HUES64 (cell line): Measurements from ENCODE around the gene SOD3.

Experiments
- H3K27ac ChIP-seq: 2 replicates; pipeline ENCODE4 v1.7.0; 2013; ENCODE audit warnings: low read depth, low read length, inconsistent platforms
- H3K27me3 ChIP-seq: 2 replicates; pipeline ENCODE4 v1.6.1; 2013; ENCODE audit warnings: mild to moderate bottlenecking, low read length; ENCODE audit not compliant: insufficient read depth
- H3K36me3 ChIP-seq: 2 replicates; pipeline ENCODE4 v1.6.1; 2013; ENCODE audit warnings: mild to moderate bottlenecking, low read length; ENCODE audit not compliant: insufficient read depth
- H3K4me1 ChIP-seq: 2 replicates; pipeline ENCODE4 v1.6.1; 2013; ENCODE audit warnings: mild to moderate bottlenecking, low read length, moderate library complexity; ENCODE audit not compliant: insufficient read depth
- H3K4me3 ChIP-seq: 2 replicates; pipeline ENCODE4 v1.5.1; 2013; ENCODE audit warnings: mild to moderate bottlenecking, low read length, moderate library complexity
- H3K9ac ChIP-seq: 2 replicates; pipeline ENCODE4 v1.6.1; 2013; ENCODE audit warnings: mild to moderate bottlenecking, low read depth, low read length
- H3K9me3 ChIP-seq: 2 replicates; pipeline ENCODE4 v1.6.1; 2013; ENCODE audit warnings: low read depth, low read length; ENCODE audit not compliant: insufficient read depth
- WGBS: fragments of 150-250, 120-280 bp; methylation state at CpG from one replicate; pipeline ENCODE4 v1.1.7; 2013; ENCODE audit warnings: missing lambda C conversion rate; 5-methylcytosine and 5-hydroxymethylcytosine counted together

The SOD3 gene

DNA sequence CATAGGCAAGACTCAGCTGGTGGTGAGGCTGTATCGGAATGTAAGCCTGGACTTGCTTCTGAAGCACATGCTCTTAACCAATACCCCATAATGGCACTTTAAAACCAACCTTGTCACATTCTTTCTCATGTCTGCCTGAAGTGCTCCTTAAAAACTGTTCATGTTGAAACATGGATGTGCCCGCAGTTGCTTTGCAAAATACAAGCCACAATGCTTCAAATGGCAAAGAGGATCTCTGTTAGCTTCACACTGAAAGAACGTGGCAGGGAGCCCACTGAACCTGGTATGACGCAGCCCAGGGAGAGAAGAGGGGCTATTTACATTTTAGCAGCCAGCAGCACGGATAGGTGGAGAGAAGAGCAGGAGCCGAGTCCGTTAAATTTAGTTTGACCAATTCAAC lies 29.3 kb downstream of the SOD3 start:
- Histone ChIP-seq H3K4me3 (no peak overlapping the region), H3K27ac (no peak overlapping the region), H3K9me3 (no peaks in the 10 kb centered on the region), H3K4me1 (no peaks in the 10 kb centered on the region), H3K9ac (no peak overlapping the region), H3K27me3 (no peaks in the 10 kb centered on the region), H3K36me3 (no peaks in the 10 kb centered on the region)
- WGBS: 92% methylated on average over 7 of the region's 7 CpGs

- Histone ChIP-seq H3K4me1 (no peaks in the 10 kb centered on the region), H3K9ac (no peak overlapping the region), H3K27me3 (no peaks in the 10 kb centered on the region), H3K9me3 (no peaks in the 10 kb centered on the region), H3K4me3 (no peak overlapping the region), H3K36me3 (no peaks in the 10 kb centered on the region), H3K27ac (no peak overlapping the region)
- WGBS: 97% methylated on average over 2 of the region's 3 CpGs
Measured at GRCh38 chr4:24831637-24832036, 36.3 kb downstream of the SOD3 start.

GRCh38 chr4:24835696-24836095 lies 40.3 kb downstream of the SOD3 start:
- no peaks in the 10 kb centered on the region for H3K36me3 ChIP-seq
- H3K27me3 ChIP-seq: no peaks in the 10 kb centered on the region
- no peak overlapping the region for H3K9ac ChIP-seq
- H3K4me3 ChIP-seq: no peak overlapping the region
- H3K9me3 ChIP-seq: no peaks in the 10 kb centered on the region
- 97% methylated on average over 4 of the region's 4 CpGs for WGBS
- H3K27ac ChIP-seq: no peak overlapping the region
- no peaks in the 10 kb centered on the region for H3K4me1 ChIP-seq

DNA sequence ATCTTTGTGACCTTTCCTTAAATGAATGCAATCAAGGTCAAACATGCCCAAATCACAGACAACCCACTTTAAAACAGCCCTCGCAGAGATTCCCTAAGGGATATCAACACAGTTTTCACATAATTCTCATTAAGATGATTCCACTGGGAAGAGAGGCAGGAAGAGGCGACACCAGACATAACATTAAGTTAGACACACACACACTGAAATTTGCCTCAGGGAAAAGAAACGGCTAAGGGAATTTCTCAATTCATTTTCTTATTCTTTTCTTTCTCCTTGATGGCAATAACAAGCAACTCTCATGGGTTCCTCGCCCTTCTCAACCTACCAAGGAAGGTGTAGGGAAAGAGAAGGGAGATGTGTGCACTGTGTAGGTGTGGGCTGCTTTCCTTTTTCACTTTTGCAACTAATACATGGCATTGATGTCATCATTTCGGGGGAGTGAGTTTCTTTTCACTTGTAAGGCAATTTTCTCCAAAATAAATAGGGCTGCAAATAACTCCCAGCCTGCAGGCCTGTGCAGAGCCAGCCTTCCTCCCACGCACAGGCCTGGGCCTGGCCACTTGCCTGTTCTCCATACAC lies 41.4 kb downstream of the SOD3 start:
- H3K36me3 ChIP-seq: no peaks in the 10 kb centered on the region
- H3K9ac ChIP-seq: no peak overlapping the region
- no peak overlapping the region for H3K4me3 ChIP-seq
- H3K27ac ChIP-seq: no peak overlapping the region
- no peaks in the 10 kb centered on the region for H3K9me3 ChIP-seq
- no peaks in the 10 kb centered on the region for H3K4me1 ChIP-seq
- WGBS: 97% methylated on average over 6 of the region's 6 CpGs
- H3K27me3 ChIP-seq: no peaks in the 10 kb centered on the region

DNA sequence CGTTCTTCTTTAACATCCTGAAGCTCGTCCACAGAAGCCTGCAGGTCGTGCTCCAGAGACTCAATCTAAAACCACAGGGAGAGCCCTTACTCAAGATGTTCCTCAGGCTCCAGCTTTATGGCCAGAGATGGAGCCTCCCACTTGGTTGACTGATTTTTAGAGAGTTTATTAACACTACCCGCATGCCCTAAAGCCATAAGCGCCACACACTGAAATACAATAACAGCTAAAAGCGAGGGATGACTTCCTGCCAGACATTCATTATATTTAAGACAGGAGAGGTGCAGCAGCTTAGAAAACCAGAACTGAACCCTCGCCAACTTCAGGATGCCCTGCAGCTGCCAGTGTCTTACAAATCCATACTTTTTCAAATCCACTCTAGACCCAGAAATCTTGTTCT lies 42.0 kb downstream of the SOD3 start:
- H3K27ac ChIP-seq: no peak overlapping the region
- no peaks in the 10 kb centered on the region for H3K9me3 ChIP-seq
- H3K9ac ChIP-seq: no peak overlapping the region
- H3K27me3 ChIP-seq: no peaks in the 10 kb centered on the region
- WGBS: 96% methylated on average over 7 of the region's 7 CpGs
- no peaks in the 10 kb centered on the region for H3K36me3 ChIP-seq
- H3K4me3 ChIP-seq: no peak overlapping the region
- H3K4me1 ChIP-seq: no peaks in the 10 kb centered on the region

DNA sequence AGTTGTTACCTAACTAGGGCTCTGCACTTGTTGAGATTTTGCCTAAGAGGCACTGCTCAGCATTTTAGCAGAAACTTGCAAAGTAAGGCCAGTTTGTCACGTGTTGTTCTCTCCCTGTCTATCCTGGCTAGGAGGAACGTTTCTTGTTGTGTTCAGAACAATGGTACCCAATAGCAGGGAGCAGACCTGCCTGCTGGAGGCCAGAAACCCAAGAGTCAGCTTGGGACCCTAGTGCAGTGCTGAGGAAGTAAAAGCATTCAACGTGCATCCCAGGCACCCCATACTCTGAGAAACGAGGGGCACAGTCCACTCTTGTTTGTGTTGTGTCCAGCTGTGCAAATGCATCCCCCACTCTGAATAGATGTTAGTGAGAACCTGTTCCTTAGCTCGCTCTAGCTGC lies 42.4 kb downstream of the SOD3 start:
- Histone ChIP-seq H3K27ac (no peak overlapping the region), H3K27me3 (no peaks in the 10 kb centered on the region), H3K9ac (no peak overlapping the region), H3K4me3 (no peak overlapping the region), H3K36me3 (no peaks in the 10 kb centered on the region), H3K9me3 (no peaks in the 10 kb centered on the region), H3K4me1 (no peaks in the 10 kb centered on the region)
- WGBS: 88% methylated on average over 5 of the region's 5 CpGs

DNA sequence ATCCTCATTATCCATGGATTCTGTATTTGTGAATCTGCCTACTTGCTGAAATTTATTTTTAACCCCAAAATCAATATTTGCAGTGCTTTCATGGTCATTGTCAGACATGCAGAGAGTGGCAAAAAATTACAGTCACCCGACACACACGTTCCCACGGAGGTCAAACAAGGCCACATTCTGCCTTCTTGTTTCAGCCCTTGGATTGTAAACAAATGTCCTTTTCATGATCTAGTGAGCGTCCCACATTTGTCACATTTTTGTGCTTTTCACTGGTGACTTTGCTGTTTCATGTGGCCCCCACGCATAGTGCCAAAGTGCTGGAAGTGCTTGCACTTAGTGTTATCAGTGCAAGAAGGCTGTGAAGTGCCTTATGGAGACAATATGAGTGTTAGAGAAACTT lies 45.0 kb downstream of the SOD3 start:
- Histone ChIP-seq H3K4me3 (no peak overlapping the region), H3K9ac (no peak overlapping the region), H3K36me3 (no peaks in the 10 kb centered on the region), H3K4me1 (no peaks in the 10 kb centered on the region), H3K9me3 (no peaks in the 10 kb centered on the region), H3K27ac (no peak overlapping the region), H3K27me3 (no peaks in the 10 kb centered on the region)
- 95% methylated on average over 5 of the region's 5 CpGs for WGBS

- 92% methylated on average over 3 of the region's 3 CpGs for WGBS
- Histone ChIP-seq H3K4me3 (no peak overlapping the region), H3K4me1 (no peaks in the 10 kb centered on the region), H3K36me3 (no peaks in the 10 kb centered on the region), H3K27me3 (no peaks in the 10 kb centered on the region), H3K27ac (no peak overlapping the region), H3K9ac (no peak overlapping the region), H3K9me3 (no peaks in the 10 kb centered on the region)
Measured at GRCh38 chr4:24840826-24841543, 45.6 kb downstream of the SOD3 start.

DNA sequence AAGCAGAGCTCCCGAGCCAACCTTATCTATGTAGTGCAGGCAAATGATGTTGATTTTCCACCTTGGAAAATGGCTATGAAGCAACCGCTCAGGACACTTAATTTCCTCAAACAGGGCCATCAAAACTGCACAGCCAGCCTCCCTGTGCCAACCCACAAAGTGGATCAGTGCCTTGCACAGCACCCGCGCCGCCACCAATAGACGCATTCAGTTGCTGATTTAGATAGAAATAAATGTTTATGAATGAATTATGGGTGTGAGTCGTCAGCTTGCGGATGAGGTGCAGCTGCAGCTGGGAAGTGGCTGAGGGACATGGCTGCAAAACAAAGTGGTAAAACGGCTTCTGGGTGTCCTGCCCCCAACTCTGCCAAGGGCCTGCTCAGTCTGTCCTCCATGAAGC lies 47.0 kb downstream of the SOD3 start:
- Histone ChIP-seq H3K4me1 (peaks cover 3% of the 10 kb centered on the region; the same call in 1 of the 2 replicates), H3K4me3 (no peak overlapping the region), H3K27me3 (no peaks in the 10 kb centered on the region), H3K9me3 (no peaks in the 10 kb centered on the region), H3K36me3 (no peaks in the 10 kb centered on the region), H3K9ac (no peak overlapping the region), H3K27ac (no peak overlapping the region)
- WGBS: 95% methylated on average over 9 of the region's 9 CpGs

DNA sequence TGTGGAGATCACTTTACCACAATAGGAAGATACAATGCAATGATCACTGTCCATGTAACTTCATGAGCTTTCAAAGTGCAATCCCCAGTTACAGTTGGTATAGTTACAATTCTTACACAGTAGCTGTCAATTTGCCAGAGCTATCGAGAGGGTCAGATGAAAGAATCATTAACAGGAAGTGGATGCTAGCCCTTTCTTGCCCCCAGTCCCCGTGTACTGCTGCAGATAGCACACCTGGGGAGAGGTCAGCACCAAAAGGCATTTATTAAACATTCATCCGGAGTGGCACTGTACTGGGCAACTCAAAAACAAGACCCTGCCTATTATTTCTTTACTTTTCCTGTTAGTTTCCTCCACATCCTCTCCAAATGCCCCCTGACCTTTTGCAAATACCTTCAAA lies 47.7 kb downstream of the SOD3 start:
- Histone ChIP-seq H3K27me3 (no peaks in the 10 kb centered on the region), H3K4me1 (peaks cover 3% of the 10 kb centered on the region; the same call in 1 of the 2 replicates), H3K9me3 (no peaks in the 10 kb centered on the region), H3K4me3 (no peak overlapping the region), H3K27ac (no peak overlapping the region), H3K9ac (no peak overlapping the region), H3K36me3 (no peaks in the 10 kb centered on the region)
- WGBS: 77% methylated on average over 3 of the region's 3 CpGs

GRCh38 chr4:24845132-24845531 lies 49.8 kb downstream of the SOD3 start:
- H3K27me3 ChIP-seq: no peaks in the 10 kb centered on the region

More at GRCh38 chr4:24845132-24845531, 49.8 kb downstream of the SOD3 start:
- H3K36me3 ChIP-seq: no peaks in the 10 kb centered on the region
- no peak overlapping the region for H3K27ac ChIP-seq
- peaks cover 3% of the 10 kb centered on the region; the same call in 1 of the 2 replicates for H3K4me1 ChIP-seq
- H3K4me3 ChIP-seq: no peak overlapping the region
- 95% methylated on average over 8 of the region's 8 CpGs for WGBS
- no peaks in the 10 kb centered on the region for H3K9me3 ChIP-seq
- no peak overlapping the region for H3K9ac ChIP-seq
